ENCODE results near the gene SVBP. TPM values are rescaled to one million over a fixed set of nuclear protein-coding genes. Genes with fewer than 3 reads are reported as not detected.

The SVBP gene
- total RNA-seq, 1 experiment from 2014 or later, result 25.1 TPM

DNA sequence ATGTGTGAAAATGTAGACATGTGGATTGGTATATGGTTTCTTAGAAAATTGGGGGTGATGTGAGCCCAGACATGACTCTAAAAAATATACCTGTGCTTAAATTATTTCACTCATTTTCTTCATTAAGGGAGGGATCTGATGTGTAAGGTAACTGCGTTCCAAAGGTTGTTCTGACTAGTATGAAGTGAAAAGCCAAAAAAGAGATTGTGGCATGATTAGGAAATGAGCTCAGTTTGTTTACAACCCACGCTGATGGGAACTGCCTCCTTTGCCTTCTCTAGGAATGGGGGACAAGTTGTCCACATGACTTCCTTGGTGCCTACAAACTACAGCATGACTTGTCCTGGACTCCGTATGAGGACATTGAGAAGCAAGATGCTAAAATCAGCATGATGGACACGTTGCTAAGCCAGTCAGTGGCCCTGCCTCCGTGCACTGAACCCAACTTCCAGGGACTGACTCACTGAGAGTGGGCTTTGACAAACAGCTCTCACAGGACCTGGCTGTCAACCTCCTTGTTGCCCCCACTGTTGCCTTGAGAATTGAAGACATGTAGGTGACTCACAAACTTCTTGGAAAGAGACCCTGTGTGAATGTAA is 42.2 kb downstream of the SVBP start:
- no peak for DNase-seq (ENCODE audit: low read depth)
- in situ Hi-C loops (cut with HindIII; ENCODE audit: low pct_unique_long_range_greater_than_20kb, low sequenced_read_pairs), result no loop called here

DNA sequence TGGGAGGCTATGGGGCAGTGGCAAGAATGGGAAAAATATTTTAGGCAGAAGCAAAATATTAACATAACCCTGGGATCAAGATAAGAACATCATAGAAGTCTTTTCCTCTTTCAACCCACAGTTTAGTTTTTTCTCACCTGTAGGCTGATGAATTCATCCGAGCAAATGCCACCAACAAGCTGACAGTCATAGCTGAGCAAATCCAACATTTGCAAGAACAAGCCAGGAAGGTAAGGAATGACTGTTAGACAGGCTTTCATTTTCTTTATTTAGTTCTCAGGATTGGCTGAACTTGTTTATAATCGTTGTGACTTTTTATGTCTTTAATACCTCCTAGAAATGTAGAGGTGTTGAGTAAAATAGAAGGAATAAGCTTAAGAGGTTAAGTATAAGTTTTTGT is 43.8 kb downstream of the SVBP start:
- DNase-seq (ENCODE audit: low read depth), result no peak
- in situ Hi-C loops (cut with HindIII; ENCODE audit: low pct_unique_long_range_greater_than_20kb, low sequenced_read_pairs), result no loop called here

DNA sequence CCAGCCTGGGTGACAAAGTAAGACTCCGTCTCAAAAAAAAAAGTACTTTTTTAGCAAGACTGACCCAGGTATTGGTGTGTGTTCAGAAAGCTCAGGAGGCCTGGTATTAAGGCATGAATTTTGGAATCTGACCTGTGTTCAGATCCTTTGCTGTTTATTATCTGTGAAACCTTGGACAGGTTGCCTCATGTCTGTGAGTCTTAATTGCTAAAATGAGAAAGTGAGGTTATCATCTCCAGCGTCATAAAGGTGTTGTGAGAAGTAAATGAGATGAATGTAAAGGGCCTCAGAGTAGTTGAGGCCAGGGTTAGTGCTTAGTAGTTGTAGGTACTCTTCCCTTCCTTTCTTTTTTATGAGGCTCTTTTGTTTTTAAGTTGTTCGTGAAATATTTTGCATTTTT is 47.4 kb downstream of the SVBP start:
- DNase-seq (ENCODE audit: low read depth), result no peak
- in situ Hi-C loops (cut with HindIII; ENCODE audit: low pct_unique_long_range_greater_than_20kb, low sequenced_read_pairs), result no loop called here

DNA sequence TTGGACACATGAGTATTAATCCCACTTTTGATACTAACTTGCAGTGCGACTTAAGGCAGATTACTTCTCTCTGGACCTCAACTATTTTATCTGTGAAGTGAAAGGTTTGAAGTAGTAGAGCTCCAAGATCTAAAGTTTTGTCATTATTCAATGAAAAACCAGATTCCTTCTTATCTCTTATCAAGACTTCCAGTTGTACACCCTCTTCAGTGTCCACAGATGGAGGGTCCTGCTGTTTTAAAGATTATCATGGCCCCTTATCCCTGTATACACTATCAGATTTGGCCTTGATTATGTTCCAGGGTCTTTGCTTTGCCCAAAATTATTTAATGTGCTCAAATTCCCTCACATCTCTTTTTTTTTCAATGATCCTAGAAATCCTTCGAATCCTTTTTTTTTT is 49.0 kb downstream of the SVBP start:
- no peak for DNase-seq (ENCODE audit: low read depth)
- in situ Hi-C loops (cut with HindIII; ENCODE audit: low pct_unique_long_range_greater_than_20kb, low sequenced_read_pairs), result no loop called here

DNA sequence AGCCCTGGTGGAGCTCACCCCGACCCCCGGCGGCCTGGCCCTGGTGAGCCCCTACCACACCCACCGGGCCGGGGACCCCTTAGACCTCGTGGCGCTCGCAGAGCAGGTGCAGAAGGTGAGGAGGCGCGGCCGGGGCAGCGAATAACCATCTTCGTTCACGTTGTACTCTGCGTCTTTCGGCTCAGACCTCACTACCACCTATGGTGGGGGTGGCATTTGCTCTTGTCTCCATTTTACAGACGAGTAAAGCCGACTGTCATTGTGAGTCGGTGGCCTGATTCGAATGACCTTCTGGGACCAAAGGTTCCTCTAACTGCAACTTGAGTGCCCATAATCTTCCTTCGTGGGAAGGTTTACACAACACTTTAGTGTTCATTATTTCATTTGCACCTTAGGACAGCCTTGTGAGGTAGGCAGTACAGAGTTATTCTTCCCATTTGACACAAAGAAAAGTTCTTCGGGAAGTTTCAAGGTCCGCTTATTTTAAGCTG is 49.6 kb downstream of the SVBP start:
- in situ Hi-C loops (cut with HindIII; ENCODE audit: low pct_unique_long_range_greater_than_20kb, low sequenced_read_pairs), result no loop called here
- DNase-seq (ENCODE audit: low read depth), result no peak

DNA sequence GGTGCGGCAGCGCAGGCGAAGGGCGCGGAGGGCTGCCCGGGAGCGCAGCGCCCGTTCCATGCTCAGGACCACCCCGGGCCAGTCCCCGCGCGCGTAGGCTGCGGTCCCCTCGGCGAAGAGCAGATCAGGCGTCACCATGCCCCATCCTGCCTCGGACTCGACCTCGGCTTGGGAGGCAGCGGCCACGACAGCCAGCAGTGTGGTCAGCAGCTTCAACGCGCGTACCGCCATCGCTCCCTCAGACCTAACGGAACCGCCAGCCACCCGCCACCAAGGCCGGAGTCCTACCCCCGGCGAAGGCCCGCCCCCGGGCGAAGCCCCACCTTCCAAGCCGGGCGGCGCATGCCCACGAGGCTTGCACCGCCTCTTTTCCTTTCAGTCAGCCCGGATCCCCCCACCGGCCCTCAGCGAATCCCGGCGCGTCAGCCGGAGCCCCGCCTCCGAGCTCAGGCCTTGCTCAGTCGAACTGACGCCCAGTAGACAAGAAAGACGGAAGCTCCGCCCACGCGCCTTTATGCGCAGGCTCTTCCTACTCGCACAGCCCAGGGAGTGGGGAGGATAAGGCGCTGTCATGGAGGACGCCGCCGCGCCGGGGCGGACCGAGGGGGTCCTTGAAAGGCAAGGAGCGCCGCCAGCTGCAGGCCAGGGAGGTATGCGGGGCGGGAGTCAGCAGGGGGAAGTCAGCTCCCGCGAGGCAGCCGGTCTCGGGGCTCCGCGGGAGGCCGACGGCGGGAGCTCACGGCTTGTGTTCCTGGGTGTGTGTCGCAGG is 50.3 kb downstream of the SVBP start, which contains the start of the genes C1orf50 and P3H1:
C1orf50 (plus strand) TSS at position 509 of the 769 bp plus-strand sequence; CDS start at position 572, 63 bp downstream.
P3H1 (minus strand) TSS at position 288 of the 769 bp plus-strand sequence; CDS start at position 231, 57 bp downstream.
- in situ Hi-C loops (cut with HindIII; ENCODE audit: low pct_unique_long_range_greater_than_20kb, low sequenced_read_pairs), result no loop called here
- peak; percentile 99 for DNase-seq (ENCODE audit: low read depth)

DNA sequence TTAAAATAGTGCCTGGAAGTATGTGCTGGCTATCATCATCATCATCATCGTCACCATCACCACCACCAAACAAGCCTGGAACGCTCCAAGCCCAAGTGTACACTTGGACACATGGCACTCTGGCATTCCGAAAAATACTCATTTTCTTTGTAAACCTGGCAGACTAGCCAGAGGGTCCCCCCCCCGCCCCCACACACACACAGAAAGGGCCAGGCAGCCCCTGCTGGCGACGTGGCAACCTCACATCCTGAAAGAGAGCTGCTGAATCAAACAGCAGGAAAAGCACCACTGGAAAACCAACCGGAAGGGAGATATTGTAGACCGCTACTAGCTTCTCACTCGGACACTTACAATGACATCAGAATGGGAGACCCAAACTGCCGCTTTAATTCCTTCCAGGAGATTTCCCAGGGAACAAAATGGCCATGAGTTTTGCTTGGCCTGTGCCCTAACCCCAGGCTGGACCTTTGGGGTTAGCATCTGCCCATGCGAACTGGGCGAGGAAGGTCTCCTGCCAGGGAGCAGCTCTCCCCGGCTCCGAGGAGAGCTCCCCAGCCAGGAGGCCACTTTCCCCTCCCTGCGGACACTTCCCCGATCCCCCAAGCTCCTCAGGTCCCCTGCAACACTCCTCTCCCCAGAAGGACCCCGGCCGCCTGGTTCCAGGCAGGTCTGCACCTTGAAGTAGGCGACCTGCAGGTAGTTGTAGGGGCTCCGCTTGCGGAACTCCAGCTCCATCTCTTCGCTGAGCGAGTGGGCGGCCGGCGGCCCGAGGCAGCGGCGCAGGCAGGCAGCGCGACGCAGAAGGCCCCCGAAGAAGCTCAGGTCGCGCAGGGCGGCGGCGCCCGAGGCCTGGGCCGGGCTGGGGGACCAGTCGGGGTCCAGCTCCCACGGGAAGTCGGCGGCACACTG is 51.1 kb downstream of the SVBP start:
- in situ Hi-C loops (cut with HindIII; ENCODE audit: low pct_unique_long_range_greater_than_20kb, low sequenced_read_pairs), result no loop called here
- peak; percentile 58 for DNase-seq (ENCODE audit: low read depth)

DNA sequence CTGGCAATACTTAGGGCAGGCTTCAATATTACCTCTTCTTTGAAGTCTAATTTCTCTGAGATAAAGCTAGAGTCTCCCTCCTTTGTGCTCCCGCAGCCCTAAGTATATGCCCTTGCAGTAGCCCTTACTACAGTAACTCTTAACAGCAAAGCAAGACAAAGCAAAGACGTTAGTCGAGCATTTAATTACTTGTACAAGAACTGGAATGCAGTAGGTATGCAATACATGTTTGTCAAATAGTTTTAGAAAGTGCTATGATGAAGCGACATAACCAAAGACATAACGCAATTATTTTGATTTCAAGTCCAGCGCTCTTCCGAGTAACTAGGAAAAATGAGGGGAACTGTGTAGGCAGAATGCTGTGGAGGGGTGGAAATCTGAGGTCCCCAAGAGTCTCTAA is 51.9 kb downstream of the SVBP start:
- in situ Hi-C loops (cut with HindIII; ENCODE audit: low pct_unique_long_range_greater_than_20kb, low sequenced_read_pairs), result no loop called here
- DNase-seq (ENCODE audit: low read depth), result no peak

DNA sequence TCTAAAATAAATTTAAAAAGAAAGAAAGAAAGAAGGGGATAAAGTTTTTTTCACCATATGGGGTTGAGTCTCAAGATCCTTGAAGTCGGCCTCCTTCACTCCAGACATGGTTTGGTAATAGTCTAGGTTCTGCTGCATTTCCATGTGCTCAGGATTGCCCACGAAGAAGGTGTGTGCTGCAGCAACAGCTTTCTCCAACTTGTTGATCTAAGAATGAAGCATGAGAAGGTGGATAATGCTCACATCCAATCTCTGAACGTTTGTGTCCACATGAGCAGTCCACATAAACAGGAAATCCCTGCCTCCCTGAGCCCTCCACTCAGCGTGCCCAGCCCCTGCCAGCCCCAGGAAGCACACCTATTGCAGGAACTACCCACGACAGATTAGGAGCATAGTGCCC is 54.9 kb downstream of the SVBP start:
- DNase-seq (ENCODE audit: low read depth), result no peak
- in situ Hi-C loops (cut with HindIII; ENCODE audit: low pct_unique_long_range_greater_than_20kb, low sequenced_read_pairs), result no loop called here

DNA sequence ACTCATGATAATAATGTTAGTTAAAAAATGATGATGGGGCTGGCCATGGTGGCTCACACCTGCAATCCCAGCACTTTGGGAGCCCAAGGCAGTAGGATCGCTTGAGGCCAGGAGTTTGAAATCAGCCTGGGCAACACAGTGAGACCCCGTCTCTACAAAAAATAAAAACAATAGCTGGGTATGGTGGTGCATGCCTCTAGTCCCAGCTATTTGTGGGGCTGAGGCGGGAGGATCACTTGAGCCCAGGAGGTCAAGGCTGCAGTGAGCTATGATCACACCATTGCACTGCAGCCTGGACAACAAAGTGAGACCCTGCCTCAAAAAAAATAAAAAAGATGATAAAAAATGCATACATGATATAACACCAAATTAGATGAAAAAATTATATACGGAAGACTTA is 55.6 kb downstream of the SVBP start:
- no peak for DNase-seq (ENCODE audit: low read depth)
- in situ Hi-C loops (cut with HindIII; ENCODE audit: low pct_unique_long_range_greater_than_20kb, low sequenced_read_pairs), result no loop called here

DNA sequence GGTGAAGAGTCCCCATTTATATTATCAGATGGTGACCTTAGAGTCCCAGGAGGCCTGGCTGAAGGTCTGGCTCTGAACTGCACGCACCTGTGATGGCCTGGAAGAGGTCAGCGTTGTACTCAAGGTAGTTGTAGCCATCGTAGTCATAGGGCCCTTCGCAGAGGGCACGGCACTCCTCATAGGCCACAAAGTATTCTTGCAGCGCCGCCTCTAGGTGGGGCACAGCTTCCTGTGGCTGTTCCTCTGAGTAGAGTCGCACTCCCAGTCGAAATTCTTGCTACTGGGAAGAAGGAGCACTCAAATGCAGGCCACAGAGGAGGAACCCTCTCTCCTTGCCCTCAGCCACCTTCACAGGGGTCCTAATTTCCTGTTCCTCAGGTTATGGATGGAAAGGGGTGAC is 58.1 kb downstream of the SVBP start:
- no peak for DNase-seq (ENCODE audit: low read depth)
- in situ Hi-C loops (cut with HindIII; ENCODE audit: low pct_unique_long_range_greater_than_20kb, low sequenced_read_pairs), result no loop called here

DNA sequence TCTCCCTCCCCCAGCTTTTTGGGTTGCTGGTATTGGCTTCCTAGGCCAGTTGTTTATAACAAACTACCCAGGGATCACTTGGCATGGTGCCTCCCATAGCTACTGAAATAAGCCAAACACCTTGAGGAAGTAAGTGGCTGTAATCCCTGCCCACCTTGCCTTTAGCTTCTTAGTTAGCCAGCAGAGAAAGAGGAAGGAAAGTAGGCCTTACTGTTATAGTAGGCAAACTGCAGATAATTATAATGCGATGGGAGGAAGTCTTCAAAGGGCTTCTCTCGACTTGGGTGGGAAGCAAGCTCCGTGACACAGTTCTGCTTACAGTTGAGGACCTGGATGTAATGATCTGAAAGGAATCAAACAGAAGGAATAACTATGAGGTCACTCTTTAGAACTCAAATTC is 58.6 kb downstream of the SVBP start:
- no peak for DNase-seq (ENCODE audit: low read depth)
- in situ Hi-C loops (cut with HindIII; ENCODE audit: low pct_unique_long_range_greater_than_20kb, low sequenced_read_pairs), result no loop called here

DNA sequence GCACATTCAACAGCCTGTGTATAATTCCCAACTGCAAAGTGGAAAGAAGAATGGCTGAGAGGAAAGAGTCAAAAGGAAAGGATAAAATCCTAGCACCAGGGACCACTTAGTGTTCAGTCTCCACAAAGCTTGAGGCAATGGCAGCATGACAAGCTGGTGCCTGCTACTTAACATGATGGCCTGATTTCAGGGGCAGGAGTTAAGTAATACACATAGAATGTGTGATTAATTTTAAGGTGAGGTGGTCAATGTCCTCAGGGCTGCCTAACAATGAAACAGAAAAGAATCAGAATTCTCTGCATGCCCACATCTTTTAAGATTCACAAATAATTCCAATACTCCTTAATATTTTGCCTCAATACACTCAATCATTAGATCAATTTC is 59.3 kb downstream of the SVBP start:
- no peak for DNase-seq (ENCODE audit: low read depth)
- in situ Hi-C loops (cut with HindIII; ENCODE audit: low pct_unique_long_range_greater_than_20kb, low sequenced_read_pairs), result no loop called here

Other genes starting within 250 kb of the SVBP start
- 75.8 and 115 TPM in 2 replicates for gene PPIH, start 159.0 kb downstream of the SVBP start, total RNA-seq (2014; rRNA removed; shearing (Covaris generic); ENCODE audit: low replicate concordance)
- 855 and 996 TPM in 2 replicates for gene YBX1, start 135.0 kb downstream of the SVBP start, total RNA-seq (2014; rRNA removed; shearing (Covaris generic); ENCODE audit: low replicate concordance)
- gene CLDN19, start 77.2 kb downstream of the SVBP start, total RNA-seq (2014; rRNA removed; shearing (Covaris generic); ENCODE audit: low replicate concordance), result not detected in 2 replicates
- gene P3H1, start 50.4 kb downstream of the SVBP start, total RNA-seq (2014; rRNA removed; shearing (Covaris generic); ENCODE audit: low replicate concordance), result 51.4 and 54.4 TPM in 2 replicates
- gene C1orf50, start 50.1 kb downstream of the SVBP start, total RNA-seq (2014; rRNA removed; shearing (Covaris generic); ENCODE audit: low replicate concordance), result 0.57 and 1.8 TPM in 2 replicates
- 0.10 TPM in 1 of 2 replicates, not detected in the other for gene TMEM269, start 32.4 kb downstream of the SVBP start, total RNA-seq (2014; rRNA removed; shearing (Covaris generic); ENCODE audit: low replicate concordance)
- gene ERMAP, start 275 bp downstream of the SVBP start, total RNA-seq (2014; rRNA removed; shearing (Covaris generic); ENCODE audit: low replicate concordance), result 2.1 and 20.1 TPM in 2 replicates
- 12.4 and 23.2 TPM in 2 replicates for gene ZNF691, start 29.2 kb upstream of the SVBP start, total RNA-seq (2014; rRNA removed; shearing (Covaris generic); ENCODE audit: low replicate concordance)
- 549 and 560 TPM in 2 replicates for gene SLC2A1, start 141.5 kb upstream of the SVBP start, total RNA-seq (2014; rRNA removed; shearing (Covaris generic); ENCODE audit: low replicate concordance)

Data from Caki2 (cell line).